ENCODE data around the gene ENTPD2.

The ENTPD2 gene

GRCh38 chr9:137030538-137031527, 23.0 kb downstream of the ENTPD2 start:
- TF ChIP-seq, protein P1, sequence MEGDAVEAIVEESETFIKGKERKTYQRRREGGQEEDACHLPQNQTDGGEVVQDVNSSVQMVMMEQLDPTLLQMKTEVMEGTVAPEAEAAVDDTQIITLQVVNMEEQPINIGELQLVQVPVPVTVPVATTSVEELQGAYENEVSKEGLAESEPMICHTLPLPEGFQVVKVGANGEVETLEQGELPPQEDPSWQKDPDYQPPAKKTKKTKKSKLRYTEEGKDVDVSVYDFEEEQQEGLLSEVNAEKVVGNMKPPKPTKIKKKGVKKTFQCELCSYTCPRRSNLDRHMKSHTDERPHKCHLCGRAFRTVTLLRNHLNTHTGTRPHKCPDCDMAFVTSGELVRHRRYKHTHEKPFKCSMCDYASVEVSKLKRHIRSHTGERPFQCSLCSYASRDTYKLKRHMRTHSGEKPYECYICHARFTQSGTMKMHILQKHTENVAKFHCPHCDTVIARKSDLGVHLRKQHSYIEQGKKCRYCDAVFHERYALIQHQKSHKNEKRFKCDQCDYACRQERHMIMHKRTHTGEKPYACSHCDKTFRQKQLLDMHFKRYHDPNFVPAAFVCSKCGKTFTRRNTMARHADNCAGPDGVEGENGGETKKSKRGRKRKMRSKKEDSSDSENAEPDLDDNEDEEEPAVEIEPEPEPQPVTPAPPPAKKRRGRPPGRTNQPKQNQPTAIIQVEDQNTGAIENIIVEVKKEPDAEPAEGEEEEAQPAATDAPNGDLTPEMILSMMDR (IDR thresholded peaks at IDR 0.05; ENCODE audit: low read depth, low read length), result no peak
- no peak for DNase-seq (ENCODE audit: low read depth, low spot score)
- in situ Hi-C loops (cut with HindIII; ENCODE audit: low sequenced_read_pairs), result loop anchor here (25.0 kb wide), 1 partner anchor 94 kb away; the partner anchor contains the start of genes C8G and FBXW5
- no peak overlapping the region for H3K4me3 ChIP-seq (ENCODE audit: low read depth, low read length)

GRCh38 chr9:137030006-137030405, 23.9 kb downstream of the ENTPD2 start:
- in situ Hi-C loops (cut with HindIII; ENCODE audit: low sequenced_read_pairs), result loop anchor here (25.0 kb wide), 1 partner anchor 93 kb away; the partner anchor contains the start of genes C8G and FBXW5
- no peak for DNase-seq (ENCODE audit: low read depth, low spot score)
- no peak overlapping the region for H3K4me3 ChIP-seq (ENCODE audit: low read depth, low read length)
- TF ChIP-seq, protein P1 (IDR thresholded peaks at IDR 0.05; ENCODE audit: low read depth, low read length), result no peak

- TF ChIP-seq, protein P1 (IDR thresholded peaks at IDR 0.05; ENCODE audit: low read depth, low read length), result peak; percentile 97
- DNase-seq (ENCODE audit: low read depth, low spot score), result no peak
- no peak overlapping the region for H3K4me3 ChIP-seq (ENCODE audit: low read depth, low read length)
- in situ Hi-C loops (cut with HindIII; ENCODE audit: low sequenced_read_pairs), result loop anchor here (25.0 kb wide), 1 partner anchor 92 kb away; the partner anchor contains the start of genes C8G and FBXW5
Observed at GRCh38 chr9:137029058-137029936, 24.6 kb downstream of the ENTPD2 start.

DNA sequence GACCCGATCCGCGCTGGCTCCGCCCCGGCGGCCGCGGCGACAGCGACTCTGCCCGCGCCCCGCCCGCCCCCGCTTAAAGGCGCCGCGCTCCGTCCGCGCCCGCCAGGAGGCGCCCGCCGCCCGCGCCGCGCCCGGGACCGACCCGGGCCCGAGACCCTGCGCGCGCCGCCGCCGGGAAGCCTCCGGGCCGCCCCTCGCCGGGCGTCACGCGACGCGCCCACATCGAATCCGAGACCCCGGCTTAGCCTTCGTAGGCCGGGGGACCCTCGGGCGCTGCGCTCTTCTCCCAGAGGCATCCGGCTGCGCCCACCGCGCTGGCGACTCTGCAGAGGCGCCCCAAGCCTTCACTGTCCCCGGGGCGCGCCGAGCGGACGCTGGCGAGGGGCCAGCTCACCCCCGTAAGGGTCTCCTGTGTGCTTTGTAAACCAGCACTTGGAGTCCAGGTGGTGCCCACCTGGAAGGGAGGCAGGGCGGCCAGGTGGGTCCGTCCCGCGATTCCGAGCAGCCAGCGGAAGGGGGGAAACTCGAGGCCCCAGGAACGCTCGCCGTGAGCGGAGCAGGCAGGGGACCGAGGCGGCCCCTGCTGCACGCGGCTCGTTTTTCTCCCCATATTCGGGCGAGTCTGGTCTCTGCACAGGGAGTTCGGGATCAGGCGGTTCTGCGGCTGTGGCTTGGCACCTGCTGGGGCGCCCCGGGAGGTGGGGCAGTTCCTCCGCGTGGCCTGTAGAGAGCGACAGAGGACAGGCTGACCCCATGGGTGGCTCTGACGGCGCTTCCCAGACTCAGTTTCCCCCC, 25.4 kb downstream of the ENTPD2 start:
- TF ChIP-seq, protein P1 (IDR thresholded peaks at IDR 0.05; ENCODE audit: low read depth, low read length), result peak; percentile 48
- in situ Hi-C loops (cut with HindIII; ENCODE audit: low sequenced_read_pairs), result loop anchor here (25.0 kb wide), 1 partner anchor 91 kb away; the partner anchor contains the start of genes C8G and FBXW5
- no peak for DNase-seq (ENCODE audit: low read depth, low spot score)
- peak overlapping the region; percentile 41 for H3K4me3 ChIP-seq (ENCODE audit: low read depth, low read length)

DNA sequence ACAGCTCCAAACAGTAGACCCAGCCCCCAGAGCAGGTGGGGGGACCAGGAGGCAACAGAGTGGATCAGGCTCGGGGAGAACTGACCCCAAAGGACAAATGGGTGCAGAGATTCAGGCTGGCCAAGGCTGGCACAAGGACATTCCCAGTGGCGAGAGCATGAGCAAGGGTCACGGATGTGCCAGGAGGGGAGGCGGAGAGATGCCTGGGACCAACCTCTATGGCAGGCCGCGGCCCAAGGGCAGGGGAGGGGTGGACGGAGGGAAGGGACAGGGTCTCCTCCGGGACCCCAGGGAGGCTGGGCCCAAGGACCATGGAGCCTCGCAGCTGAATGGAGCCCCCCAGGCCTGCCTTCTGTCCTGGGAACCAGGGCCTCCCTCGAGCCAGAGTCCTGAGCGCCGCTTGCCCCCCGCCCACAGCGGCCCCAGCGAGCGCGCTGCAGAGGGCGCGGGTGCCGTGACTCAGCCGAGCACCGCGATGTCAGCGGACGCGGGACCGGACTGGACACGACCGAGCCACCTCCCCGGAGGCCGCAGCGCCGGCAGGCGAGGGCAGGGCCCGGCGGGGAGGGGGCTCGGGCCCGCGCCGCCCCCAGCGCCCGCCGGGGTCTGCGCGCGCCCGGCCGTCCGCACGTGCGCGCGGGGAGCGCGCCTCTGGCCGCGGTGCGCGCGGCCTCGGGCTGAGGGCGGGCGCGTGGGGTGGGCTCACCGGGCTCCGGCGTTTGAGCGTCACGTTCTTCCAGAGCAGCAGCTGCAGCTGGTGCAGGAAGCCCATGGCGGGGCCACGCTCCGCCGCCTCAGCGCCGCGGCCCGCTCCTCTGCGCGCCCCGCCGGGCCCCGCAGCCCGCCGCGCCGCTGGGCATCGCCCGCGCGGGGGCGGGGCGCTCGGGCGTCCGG, 26.2 kb downstream of the ENTPD2 start, which contains the start of gene ABCA2:
Gene ABCA2 (minus strand): TSS at position 869 of the 894 bp plus-strand sequence. CDS start 97 bp downstream, at position 772.
- in situ Hi-C loops (cut with HindIII; ENCODE audit: low sequenced_read_pairs), result loop anchor here (25.0 kb wide), 1 partner anchor 90 kb away; the partner anchor contains the start of genes C8G and FBXW5
- no peak for DNase-seq (ENCODE audit: low read depth, low spot score)
- TF ChIP-seq, protein P1 (IDR thresholded peaks at IDR 0.05; ENCODE audit: low read depth, low read length), result no peak
- H3K4me3 ChIP-seq (ENCODE audit: low read depth, low read length), result peak within 1 kb of the TSS; percentile 41
